GM21576 (cell line): ENCODE measurements around the gene AZIN2.
"Not testable (repeated sequence)": the region's sequence is repeated elsewhere in the genome, so short reads cannot be mapped to it uniquely, and the experiment has no call there.

Experiments used
- ATAC-seq: cut with Tn5 transposase; IDR thresholded peaks from one replicate; pipeline ENCODE4 v1.9.1; 2021; ENCODE audit warnings: mild to moderate bottlenecking, moderate library complexity; ENCODE audit not compliant: unreplicated experiment

Gene AZIN2

GRCh38 chr1:33080885-33081553, at the start of gene AZIN2:
Gene AZIN2, plus strand, starts transcription at chr1:33081153. Its CDS starts 1,097 bp downstream, at chr1:33082250.
- peak; percentile 93 for ATAC-seq

- ATAC-seq: no peak
These were observed 49.4 kb upstream of the AZIN2 start for GRCh38 chr1:33031506-33031905.

GRCh38 chr1:33032126-33032869, 48.7 kb upstream of the AZIN2 start:
- ATAC-seq: no peak

GRCh38 chr1:33036051-33036525, 44.9 kb upstream of the AZIN2 start:
- no peak for ATAC-seq

- ATAC-seq: peak; percentile 98
These were observed 44.1 kb upstream of the AZIN2 start, which contains the start of gene AK2 for GRCh38 chr1:33036526-33037503. Gene AK2, minus strand, starts transcription at chr1:33036883. Its CDS starts 55 bp downstream, at chr1:33036828.

GRCh38 chr1:33039840-33040239, 41.1 kb upstream of the AZIN2 start:
- no peak for ATAC-seq

DNA sequence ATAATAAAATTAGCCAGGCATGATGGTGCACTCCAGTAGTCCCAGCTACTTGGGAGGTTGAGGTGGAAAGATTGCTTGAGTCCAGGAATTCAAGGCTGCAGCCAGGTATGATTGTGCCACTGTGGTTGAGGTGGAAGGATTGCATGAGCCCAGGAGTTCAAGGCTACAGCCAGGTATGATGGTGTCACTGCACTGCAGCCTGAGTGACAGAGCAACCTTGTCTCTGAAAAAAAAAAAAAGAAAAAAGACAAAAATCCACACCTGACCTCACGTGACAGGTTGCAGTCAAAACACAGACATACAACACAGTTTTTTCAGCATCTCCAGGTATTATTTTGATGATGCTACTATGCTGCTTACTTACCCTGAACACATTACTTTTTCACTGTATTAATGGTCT, 39.9 kb upstream of the AZIN2 start:
- ATAC-seq: no peak

DNA sequence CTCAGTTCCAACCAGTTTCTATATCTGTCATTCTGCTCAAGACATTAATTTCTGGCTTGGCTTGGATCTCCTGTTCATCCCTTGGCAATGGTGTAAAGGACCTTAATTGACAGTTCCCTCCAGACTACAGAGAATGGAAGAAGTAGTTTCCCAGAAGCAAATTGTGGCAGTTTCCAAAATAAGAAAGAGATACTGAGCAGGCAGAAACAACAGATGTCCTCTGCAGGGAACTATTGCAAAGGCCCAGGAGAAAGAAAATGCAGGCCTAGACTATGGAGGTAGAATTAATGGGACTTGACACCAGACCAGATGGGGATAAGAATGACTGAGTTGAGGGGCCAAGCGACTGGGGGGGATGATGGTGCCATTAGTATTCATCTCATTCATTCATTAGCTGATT, 38.1 kb upstream of the AZIN2 start:
- ATAC-seq: no peak

DNA sequence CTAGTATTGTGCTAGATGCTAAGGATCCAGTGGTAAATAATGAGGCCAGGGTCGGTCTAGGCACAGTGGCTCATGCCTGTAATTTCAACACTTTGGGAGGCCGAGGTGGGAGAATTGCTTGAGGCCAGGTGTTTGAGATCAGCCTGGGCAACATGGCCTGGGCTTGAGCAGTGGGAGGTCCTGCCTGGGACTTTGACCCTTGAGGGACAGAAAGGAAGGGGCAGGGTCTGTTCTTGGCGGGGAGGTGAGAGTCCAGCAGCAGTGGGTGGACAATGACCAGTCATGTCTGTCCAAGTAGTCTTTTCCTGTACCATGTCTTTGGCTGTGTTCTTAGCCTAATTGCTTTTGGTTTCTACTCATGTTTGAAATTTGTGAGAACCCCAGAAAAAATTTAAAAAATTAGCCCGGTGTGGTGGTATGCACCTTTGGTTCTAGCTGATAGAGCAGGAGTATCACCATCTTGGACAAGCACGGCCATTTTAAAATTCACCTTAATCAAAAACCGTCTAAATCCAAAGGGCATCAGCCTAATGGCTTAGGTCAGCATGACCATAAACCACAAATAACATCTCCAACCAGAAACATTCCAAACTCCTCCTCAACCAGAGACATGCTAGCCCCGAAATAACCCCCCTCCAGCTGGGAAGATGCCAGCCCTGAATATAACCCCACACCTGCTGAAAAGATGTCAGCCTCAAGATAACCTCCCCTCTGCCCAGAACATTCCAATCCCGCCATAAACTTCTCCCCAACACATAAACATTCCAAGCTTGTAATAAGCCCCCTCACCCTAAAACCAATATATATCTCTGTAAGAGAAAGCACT, 37.5 kb upstream of the AZIN2 start:
- no peak for ATAC-seq

- no peak for ATAC-seq
These were observed 35.7 kb upstream of the AZIN2 start for GRCh38 chr1:33045246-33045645.

DNA sequence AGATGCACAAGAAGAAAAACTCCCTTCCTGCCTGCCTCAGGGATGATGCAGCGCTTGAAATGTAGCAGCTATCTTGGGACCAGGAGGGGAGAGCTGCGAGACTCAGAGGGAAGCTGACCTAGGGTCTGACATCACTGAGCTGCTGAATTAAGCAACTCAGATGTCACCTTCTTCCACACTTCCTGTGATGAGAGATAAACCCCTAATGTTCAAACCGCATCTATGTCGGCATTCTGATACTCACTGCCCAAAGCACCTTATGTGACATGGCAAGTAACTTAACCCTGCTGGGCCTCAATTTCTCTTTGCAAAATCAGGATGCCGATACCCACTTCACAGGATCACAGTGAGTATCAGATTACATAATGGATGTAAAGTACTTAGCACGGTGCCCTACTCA, 35.1 kb upstream of the AZIN2 start:
- no peak for ATAC-seq

DNA sequence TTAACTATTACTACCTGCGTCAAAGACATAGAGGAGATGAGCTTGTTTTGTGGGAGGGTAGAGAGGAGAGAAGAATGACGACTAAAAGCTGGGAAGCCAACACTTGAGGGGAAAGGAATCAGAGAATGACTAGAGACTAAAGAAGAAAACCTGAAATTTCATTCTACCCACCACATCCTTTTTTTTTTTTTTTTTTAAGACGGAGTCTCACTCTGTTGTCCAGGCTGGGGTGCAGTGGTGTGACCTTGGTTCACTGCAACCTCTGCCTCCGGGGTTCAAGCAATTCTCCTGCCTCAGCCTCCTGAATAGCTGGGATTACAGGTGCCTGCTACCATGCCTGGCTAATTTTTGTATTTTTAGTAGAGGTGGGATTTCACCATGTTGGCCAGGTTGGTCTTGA, 34.7 kb upstream of the AZIN2 start:
- ATAC-seq: not testable (repeated sequence)

- no peak for ATAC-seq
These were observed 33.7 kb upstream of the AZIN2 start for GRCh38 chr1:33047290-33047689.

DNA sequence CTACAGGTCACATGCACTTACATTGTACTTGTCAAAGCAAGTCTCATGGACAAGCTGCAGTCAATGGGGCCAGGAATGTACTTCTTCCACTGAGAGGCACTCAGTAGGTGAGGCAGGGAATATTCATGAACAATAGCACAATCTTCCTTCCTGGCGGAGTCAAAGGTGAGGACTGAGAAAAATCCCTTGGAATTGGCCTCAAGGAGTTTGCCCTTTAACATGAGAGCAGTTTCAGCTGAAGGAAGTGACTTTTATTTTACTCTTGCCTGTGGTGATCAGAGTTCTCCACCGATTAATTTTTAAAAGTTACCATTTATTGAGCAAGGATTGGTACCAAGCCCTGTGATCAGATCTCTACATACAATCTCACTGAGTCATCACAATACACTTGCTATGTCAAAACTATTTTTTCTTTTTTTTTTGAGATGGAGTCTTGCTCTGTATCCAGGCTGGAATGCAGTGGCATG, 33.1 kb upstream of the AZIN2 start:
- ATAC-seq: no peak

DNA sequence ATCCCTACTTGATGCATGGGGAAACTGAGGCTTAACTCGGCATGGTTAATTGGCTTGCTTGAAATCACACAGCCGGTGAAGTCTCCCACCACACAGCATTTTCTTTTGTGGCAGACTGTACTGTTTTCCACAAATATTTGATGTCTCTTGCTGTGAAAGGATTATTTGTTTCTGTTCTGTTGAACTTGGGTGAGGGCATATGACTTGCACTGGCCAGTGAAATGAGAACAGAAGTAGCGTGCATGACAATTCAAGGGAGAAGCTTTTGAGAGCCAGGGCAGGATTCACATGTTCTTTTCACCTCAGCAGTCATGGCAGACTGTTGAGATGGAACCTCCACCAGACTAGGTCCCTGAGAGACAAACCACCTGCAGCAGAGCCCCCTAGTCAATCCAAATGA, 32.5 kb upstream of the AZIN2 start:
- no peak for ATAC-seq

- no peak for ATAC-seq
These were observed 31.6 kb upstream of the AZIN2 start for GRCh38 chr1:33049371-33049770.

- ATAC-seq: no peak
These were observed 30.5 kb upstream of the AZIN2 start for GRCh38 chr1:33050221-33051076.

GRCh38 chr1:33055210-33056008, 25.5 kb upstream of the AZIN2 start:
- ATAC-seq: no peak
